ENCODE data around the gene ABHD16B. TPM values are rescaled to one million over a fixed set of nuclear protein-coding genes. Genes with fewer than 3 reads are reported as not detected.
"Not testable (repeated sequence)": the region's sequence is repeated elsewhere in the genome, so short reads cannot be mapped to it uniquely, and the experiment has no call there.

ABHD16B gene
- total RNA-seq, 1 experiment from 2014 or later: not detected

- DNase-seq (ENCODE audit: extremely low read depth, low read depth): no peak
Measured at GRCh38 chr20:63833776-63834490, 27.4 kb upstream of the ABHD16B start.

DNA sequence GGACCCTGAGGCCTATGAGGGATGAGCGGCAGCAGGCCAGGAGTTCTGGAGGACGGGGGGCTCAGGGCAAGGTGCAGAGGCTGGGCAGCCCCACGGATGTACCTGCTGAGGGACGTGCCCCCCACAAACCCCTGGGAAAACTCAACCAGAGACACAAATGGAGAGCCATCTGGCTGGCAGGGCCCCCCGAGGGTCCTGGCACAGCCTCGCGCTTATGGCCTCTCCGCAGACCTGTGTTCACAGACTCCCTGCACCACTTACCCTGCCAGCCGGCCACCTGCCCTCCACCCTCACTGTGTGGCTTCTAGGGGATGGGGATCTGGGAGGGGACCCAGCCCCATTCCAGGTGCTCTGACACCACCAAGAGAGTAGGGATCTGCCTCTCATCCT, 26.8 kb upstream of the ABHD16B start:
- no peak for DNase-seq (ENCODE audit: extremely low read depth, low read depth)

DNA sequence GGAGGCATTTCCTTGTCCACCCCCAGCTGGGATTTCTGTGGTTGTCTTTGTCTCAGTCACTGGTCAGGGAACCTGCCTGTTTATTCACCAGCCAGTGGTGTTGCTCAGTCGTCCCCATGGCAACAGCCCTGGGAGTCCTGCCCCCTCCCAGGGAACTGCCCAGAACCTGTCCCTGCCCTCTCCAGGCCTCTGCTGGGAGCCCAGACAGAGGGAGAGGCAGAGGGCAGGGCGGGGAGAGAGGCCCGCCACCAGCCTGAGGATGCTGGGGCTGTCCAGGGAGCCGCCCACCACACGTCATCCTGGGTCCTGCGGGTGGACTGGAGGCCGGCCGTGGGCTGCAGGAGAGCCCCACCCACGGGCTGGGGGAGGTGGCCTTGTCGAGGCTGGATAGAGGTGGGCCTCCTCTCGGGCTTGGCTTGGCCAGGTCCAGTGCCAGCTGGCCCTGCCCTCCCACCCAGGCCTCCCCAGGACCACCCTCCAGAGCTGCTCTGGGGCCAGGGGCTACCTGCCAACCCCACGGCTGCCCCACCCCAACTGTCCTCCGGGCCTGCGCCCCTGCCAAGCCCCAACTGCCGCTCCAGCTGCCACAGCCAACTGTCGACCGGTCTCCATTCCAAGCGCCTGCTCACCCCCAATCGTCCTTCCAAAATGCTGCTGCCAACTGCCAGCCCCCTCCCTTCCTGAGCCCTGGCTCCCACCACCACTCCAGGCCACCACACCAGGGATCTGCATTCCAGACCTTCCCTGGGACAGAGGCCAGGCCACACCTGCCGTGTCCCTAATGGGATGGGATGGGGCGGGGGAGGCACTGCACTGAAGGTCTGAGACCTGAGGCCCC, 26.1 kb upstream of the ABHD16B start:
- peak; percentile 55 for DNase-seq (ENCODE audit: extremely low read depth, low read depth)

DNA sequence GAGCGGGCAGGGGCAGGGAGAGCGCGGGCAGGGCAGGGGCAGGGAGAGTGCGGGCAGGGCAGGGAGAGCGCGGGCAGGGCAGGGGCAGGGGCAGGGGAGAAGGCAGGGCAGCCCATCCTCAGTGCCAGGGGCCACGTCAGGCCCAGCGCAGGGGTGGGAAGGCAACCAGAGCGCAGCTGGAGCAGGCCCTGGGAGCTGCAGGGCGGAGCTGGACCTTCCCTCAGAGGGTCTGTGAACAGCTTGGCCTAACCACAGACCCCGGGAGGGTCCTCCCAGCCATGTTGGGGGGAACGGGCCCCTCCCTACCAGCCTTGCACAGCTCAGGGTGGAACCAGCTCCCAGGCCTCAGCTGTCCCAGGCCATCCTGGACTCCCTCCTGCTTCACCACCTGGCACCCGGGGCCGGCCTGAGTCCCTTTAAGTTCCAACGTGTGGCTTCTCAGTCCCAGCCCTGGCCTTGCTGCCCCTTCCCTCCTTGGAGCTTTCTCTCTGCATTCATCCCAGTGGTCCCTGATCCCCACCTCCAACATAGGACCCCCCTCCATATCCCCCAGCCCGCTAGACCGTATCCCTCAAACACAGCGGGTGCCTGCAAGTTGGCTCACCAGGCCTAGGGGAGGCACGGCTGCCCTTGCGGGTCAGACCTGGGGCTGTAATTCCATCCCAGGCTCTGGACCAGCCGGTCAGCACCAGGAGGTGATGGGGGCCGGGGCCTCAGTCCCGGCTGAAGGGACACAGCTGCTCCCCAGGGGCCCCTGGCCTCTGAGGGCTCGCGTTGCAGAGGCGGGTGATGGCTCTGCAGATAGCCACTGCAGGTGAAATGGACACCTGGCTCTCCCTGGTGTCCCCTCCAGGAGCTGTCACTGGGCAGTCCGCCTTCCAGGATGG, 24.6 kb upstream of the ABHD16B start:
- DNase-seq (ENCODE audit: extremely low read depth, low read depth): no peak

DNA sequence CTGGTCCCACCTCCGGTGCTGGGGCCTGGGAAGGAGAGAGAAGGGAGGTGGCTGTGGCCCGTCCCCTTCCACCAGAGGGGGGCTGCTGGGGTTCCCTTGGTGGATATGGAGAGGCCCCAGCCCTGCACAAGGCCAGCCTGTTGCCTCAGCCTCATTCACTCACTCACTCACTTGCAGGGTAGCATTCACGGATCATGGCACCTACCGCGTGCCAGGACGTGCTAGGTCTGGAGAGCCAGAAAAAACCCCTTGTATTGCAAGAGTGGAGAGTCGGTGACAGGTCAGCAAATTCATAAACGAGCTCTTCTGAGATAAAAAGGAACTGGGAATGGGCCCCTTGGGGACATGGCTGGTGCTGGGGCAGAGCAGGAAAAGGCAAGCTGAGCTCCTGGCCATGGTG, 23.8 kb upstream of the ABHD16B start:
- no peak for DNase-seq (ENCODE audit: extremely low read depth, low read depth)

GRCh38 chr20:63839620-63840019, 21.7 kb upstream of the ABHD16B start:
- DNase-seq (ENCODE audit: extremely low read depth, low read depth): no peak

GRCh38 chr20:63840405-63840828, 20.9 kb upstream of the ABHD16B start:
- DNase-seq (ENCODE audit: extremely low read depth, low read depth): no peak

DNA sequence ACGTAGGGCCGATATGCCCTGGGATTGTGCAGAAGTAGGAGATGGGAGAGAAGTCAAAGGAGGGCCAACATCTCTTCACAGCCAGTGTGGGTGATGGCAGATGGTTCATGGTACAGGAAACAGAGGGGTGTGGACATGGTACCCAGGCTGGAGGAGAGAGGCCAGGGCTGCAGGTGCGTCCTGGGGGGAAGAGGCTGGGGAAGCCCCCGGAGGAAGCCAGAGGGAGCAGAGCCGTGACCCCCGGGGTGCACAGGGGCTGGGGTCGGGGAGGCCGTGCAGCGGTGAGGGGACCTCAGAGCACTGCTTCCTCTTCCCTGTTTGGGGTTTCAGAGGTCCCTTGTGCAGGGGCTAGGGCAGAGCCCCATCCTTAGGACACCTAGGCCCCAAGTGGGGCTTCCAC, 19.0 kb upstream of the ABHD16B start:
- DNase-seq (ENCODE audit: extremely low read depth, low read depth): no peak

GRCh38 chr20:63843222-63843621, 18.1 kb upstream of the ABHD16B start:
- no peak for DNase-seq (ENCODE audit: extremely low read depth, low read depth)

GRCh38 chr20:63843778-63844177, 17.5 kb upstream of the ABHD16B start:
- no peak for DNase-seq (ENCODE audit: extremely low read depth, low read depth)

GRCh38 chr20:63844511-63844991, 16.7 kb upstream of the ABHD16B start:
- no peak for DNase-seq (ENCODE audit: extremely low read depth, low read depth)

GRCh38 chr20:63846128-63846771, 15.0 kb upstream of the ABHD16B start:
- no peak for DNase-seq (ENCODE audit: extremely low read depth, low read depth)

DNA sequence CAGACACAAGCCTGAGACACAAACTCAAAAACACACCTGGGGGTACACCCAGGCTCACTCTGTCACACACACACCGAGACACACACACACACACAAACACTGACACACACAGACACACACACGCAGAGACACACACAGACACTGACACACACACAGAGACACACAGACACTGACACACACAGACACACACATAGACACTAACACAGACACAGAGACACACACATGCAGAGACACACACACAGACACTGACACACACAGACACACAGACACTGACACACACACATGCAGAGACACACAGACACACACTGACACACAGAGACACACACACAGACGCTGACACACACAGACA, 14.4 kb upstream of the ABHD16B start:
- DNase-seq (ENCODE audit: extremely low read depth, low read depth): no peak

DNA sequence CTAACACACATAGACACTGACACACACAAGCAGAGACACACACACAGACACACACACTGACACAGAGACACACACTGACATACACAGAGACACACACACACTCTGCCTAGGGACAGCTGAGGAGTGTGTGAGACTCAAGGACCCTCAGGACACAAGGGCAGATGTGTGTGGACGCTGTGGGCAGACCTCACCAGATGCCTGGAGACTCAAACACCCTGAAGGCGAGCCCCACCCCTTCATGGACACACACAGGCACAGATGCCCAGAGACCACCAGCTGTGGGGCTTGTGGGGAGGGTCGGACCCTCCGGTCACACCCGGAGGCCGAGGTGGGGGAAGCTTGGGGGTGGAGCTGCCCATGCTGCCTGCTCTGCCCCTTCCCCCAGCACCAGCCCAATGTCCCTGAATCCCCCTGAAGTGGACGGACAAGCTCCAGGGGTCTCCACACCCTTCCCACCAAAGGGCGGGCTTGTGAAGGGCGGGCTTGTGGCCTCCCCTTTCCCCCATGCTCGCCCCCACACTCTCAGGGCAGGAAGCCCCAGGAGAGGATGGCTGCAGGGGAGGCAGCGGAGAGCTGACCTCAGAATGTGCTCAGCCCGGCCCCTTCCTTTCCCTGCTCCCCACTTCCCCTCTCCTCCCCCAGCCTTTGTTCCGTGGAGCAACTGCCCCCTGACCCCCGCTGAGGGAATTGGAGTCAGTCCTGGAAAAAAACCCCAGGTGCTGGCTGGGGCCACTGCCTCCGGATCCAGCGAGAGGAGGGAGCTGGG, 13.9 kb upstream of the ABHD16B start:
- DNase-seq (ENCODE audit: extremely low read depth, low read depth): no peak

GRCh38 chr20:63848003-63848911, 13.0 kb upstream of the ABHD16B start:
- no peak for DNase-seq (ENCODE audit: extremely low read depth, low read depth)

DNA sequence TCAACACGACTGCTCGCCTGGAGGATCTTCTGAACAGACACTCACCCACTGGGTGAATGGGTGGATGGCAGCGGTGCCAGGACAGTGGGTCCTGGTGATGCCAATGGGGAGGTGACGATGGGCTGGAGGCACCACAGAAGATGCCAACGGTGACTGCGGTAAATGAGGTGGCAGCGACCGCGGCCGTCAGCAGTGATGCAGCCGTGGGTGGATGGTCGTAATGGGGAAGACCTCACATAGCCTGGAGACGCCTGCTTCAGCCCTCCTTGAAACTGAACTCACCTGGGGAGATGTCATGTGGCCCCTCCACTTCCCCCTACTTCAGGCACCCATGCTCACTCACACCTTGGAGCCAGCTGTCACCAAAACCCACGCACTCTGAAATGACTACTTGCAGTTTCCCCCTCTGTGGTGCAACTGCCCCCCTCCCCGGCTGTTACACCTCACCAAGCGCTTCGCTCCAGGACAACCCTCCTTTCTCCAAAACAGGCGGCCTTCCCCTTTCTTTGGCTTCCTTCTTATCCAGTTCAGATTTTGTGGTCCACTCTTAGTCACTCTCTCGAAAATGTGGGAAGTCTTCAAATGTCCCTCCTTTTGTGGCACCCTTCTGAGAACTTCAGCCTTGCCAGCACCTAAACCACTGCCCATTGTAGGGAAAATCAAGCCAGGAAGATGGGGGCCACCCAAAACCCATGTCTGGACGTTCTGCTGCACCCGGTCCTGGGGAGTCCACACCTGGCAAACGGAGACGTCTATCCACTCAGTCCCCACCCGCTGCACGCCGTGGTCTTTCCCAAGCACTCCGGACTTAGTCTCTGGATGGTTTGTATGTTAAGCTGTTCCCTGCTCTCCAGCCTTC, 10.4 kb upstream of the ABHD16B start:
- no peak for DNase-seq (ENCODE audit: extremely low read depth, low read depth)

- not testable (repeated sequence) for DNase-seq (ENCODE audit: extremely low read depth, low read depth)
Measured at GRCh38 chr20:63851548-63851943, 9.8 kb upstream of the ABHD16B start.

DNA sequence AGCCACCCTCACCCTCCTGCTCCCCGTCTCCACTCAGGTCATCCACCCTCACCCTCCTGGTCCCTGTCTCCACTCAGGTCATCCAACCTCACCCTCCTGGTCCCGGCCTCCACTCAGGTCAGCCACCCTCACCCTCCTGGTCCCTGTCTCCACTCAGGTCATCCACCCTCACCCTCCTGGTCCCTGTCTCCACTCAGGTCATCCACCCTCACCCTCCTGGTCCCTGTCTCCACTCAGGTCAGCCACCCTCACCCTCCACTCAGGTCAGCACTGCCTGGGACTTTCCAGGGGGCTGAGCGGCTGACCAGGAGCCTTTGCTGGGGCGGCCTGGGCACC, 7.6 kb upstream of the ABHD16B start:
- not testable (repeated sequence) for DNase-seq (ENCODE audit: extremely low read depth, low read depth)
